Measurements from ENCODE around the gene NPIPB2.

DNA sequence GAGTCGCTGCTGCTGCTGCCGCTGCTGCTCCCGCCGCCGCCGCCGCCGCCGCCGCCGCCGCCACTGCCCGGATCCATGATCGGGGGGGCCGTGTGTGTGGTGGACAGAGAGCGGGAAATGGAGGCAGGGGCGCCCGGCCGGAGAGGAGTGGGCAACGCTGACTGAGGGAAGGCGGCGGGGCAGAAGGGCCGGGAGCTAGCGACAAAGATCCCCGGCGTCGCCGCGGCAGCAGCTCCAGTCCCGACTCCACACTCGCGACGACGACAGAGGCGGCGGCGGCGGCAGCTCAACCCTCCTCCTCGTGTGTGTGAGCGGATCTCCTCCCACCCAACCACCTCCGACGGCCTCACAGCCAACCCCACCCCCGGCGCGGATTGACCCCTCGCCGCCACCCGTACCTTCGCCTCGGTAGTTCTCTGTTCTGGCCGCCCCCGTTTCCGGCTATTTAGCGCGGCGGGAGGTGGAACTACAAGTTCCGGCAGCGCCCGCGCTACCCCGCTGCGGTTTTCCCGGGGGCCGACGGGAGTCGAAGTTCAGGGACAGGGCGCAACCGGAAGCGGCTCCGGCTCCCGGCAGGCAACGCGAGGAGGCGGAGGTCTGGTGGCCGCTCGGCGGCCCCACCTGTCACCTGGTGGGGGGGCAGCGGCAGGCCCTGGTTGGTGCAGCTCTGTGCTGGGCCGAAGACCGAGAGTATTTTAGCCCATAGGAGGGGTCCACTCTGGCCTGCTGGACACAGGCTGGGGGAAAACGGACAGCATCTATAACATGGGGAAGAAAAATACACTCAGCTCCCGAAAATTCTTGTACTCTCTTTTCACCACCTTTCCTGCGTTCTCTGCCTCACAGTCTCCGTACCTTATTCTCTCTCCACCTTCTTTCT, 26.0 kb downstream of the NPIPB2 start, which contains the start of gene GSPT1:
- TF ChIP-seq, protein P1, sequence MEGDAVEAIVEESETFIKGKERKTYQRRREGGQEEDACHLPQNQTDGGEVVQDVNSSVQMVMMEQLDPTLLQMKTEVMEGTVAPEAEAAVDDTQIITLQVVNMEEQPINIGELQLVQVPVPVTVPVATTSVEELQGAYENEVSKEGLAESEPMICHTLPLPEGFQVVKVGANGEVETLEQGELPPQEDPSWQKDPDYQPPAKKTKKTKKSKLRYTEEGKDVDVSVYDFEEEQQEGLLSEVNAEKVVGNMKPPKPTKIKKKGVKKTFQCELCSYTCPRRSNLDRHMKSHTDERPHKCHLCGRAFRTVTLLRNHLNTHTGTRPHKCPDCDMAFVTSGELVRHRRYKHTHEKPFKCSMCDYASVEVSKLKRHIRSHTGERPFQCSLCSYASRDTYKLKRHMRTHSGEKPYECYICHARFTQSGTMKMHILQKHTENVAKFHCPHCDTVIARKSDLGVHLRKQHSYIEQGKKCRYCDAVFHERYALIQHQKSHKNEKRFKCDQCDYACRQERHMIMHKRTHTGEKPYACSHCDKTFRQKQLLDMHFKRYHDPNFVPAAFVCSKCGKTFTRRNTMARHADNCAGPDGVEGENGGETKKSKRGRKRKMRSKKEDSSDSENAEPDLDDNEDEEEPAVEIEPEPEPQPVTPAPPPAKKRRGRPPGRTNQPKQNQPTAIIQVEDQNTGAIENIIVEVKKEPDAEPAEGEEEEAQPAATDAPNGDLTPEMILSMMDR (IDR thresholded peaks at IDR 0.05) = peak; percentile 5 to 92 (median 64)
- TF ChIP-seq POLR2A (IDR thresholded peaks at IDR 0.05) = peak in 3 of 4 donors; percentile 71 to 96 (median 80)
